Subcutaneous abdominal adipose tissue (tissue), 5 donors: ENCODE measurements around the gene TBC1D9.
"Not testable (repeated sequence)": the region's sequence is repeated elsewhere in the genome, so short reads cannot be mapped to it uniquely, and the experiment has no call there.

Source experiments
- H3K27ac ChIP-seq: one replicate; pipeline ENCODE4 v1.7.0; 2013; ENCODE audit warnings: low read depth, mild to moderate bottlenecking, inconsistent platforms, low read length, moderate library complexity
- H3K27me3 ChIP-seq, 5 donors: one replicate each; pipeline ENCODE4 v1.7.0; 2013; ENCODE audit warnings: low read length in 5 of 5, inconsistent platforms in 1 of 5; ENCODE audit not compliant: control insufficient read depth in 5 of 5, insufficient read depth in 4 of 5
- H3K36me3 ChIP-seq, 5 donors: one replicate each; pipeline ENCODE4 v1.7.0; 2013; ENCODE audit warnings: low read length in 5 of 5; ENCODE audit not compliant: control insufficient read depth in 5 of 5, insufficient read depth in 5 of 5
- H3K4me1 ChIP-seq, 5 donors: one replicate each; pipeline ENCODE4 v1.7.0; 2013; ENCODE audit warnings: low read length in 5 of 5, mild to moderate bottlenecking in 3 of 5, moderate library complexity in 1 of 5; ENCODE audit not compliant: control insufficient read depth in 5 of 5, insufficient read depth in 5 of 5
- H3K4me3 ChIP-seq, 5 donors: one replicate each; pipeline ENCODE4 v1.7.0; 2013; ENCODE audit warnings: low read length in 5 of 5, low read depth in 1 of 5
- H3K9ac ChIP-seq, 5 donors: one replicate each; pipeline ENCODE4 v1.7.0; 2013; ENCODE audit warnings: low read length in 5 of 5, mild to moderate bottlenecking in 4 of 5, moderate library complexity in 3 of 5
- H3K9me3 ChIP-seq, 5 donors: one replicate each; pipeline ENCODE4 v1.7.0; 2013; ENCODE audit warnings: low read length in 5 of 5; ENCODE audit not compliant: control insufficient read depth in 5 of 5
- donor health status: healthy.
- donor health status: healthy.
- donor health status: healthy.
- donor health status: healthy.
- donor health status: healthy.

Gene TBC1D9

DNA sequence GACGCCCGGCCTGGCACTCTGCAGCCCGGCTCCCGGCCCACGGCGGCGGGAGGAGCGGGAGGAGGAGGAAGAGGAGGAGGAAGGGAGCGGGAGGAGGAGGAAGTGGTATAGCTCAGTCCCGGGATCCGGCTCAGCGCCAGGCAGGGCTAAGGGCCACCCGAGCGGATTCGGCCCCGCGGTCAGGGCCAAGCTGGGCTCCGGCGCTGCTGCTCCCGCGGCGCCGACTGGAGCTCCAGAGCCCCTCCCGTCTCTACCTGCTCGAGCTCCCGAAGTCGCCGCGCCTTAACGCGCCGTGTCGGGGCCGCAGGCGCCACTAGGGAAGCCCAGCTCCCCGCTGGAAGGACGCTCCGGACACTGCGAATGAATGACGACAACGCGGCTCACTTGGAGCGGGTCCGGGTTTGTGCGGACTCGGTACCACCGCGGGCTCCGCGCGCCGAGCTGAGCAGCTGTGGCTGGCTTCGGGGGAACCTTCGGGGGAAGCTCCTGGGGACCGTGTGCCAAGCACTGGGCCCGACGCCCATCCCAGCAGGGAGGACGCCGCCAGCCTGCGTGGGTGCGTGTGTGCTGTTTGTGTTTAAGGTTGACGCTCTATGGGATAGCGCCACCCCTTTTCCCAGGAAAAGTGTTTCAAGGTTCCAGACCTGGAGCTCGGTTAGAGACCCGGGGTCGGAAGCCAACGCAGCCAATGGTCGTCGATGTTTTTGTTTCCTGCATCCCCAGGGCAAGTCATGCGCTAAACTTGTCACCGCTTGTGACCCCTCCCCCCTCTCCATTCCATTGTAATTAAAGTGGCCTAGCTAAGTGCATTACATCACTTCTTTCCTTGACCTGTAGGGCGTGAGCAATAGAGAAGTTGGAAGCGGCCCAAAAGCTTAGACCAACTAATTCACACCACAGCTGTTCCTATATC lies at the start of gene TBC1D9:
Gene TBC1D9 (minus strand): TSS at position 67 of the 913 bp plus-strand sequence. CDS start 340 bp downstream, outside the sequence.
- Histone ChIP-seq H3K4me1 (peaks cover 4 to 44% (median 39%) of the 10 kb centered on the region in 5 donors), H3K9ac (peak within 1 kb of the TSS; percentile 84 to 99 (median 99)), H3K27ac (peak within 1 kb of the TSS; percentile 99), H3K9me3 (no peaks in the 10 kb centered on the region), H3K27me3 (no peaks in the 10 kb centered on the region), H3K4me3 (peak within 1 kb of the TSS; percentile 81 to 96 (median 87)), H3K36me3 (no peaks in the 10 kb centered on the region)

DNA sequence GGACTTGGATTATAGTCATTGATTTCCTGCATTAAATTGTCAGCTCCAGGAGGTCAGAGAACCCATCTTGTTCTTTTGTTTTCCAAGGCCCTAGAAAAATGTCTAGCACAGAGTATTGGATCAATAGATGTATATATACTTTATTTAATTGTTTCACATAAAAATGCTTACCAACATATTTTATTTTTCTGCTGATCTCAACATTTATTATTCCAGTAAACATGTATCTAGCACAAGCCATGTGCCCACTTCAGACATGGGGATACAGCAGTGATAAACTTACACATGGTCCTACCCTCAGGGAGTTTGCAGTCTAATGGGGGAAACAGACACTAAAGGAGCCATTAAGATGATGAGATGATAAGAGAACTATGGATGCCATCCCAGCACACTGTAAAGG lies 49.1 kb upstream of the TBC1D9 start:
- Histone ChIP-seq H3K4me3 (no peak overlapping the region), H3K4me1 (peaks cover 0 to 22% (median 7%) of the 10 kb centered on the region in 5 donors), H3K9me3 (no peaks in the 10 kb centered on the region), H3K27me3 (no peaks in the 10 kb centered on the region), H3K9ac (no peak overlapping the region), H3K36me3 (no peaks in the 10 kb centered on the region), H3K27ac (no peak overlapping the region)

DNA sequence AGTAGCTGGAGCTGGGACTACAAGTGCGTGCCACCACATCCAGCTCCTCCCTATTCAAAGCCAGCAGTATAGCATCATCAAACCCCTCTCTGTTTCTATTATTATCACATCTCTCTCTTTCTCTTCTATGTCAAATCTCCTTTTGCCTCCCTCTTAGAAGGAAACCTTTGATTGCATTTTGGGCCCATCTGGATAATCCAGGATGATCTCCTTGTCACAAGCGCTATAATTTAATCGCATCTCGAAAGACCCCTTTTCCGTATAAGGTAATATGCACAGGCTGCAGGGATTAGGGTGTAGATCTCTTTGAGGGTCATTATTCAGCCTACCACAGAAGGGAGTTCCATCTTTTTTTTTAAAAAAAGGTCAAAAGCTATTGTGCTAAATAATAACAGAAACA lies 46.4 kb upstream of the TBC1D9 start:
- no peak overlapping the region for H3K9ac ChIP-seq
- H3K4me3 ChIP-seq: no peak overlapping the region
- no peaks in the 10 kb centered on the region for H3K27me3 ChIP-seq
- H3K9me3 ChIP-seq: no peaks in the 10 kb centered on the region
- peaks cover 0 to 7% (median 3%) of the 10 kb centered on the region in 5 donors for H3K4me1 ChIP-seq
- H3K36me3 ChIP-seq: no peaks in the 10 kb centered on the region
- no peak overlapping the region for H3K27ac ChIP-seq

DNA sequence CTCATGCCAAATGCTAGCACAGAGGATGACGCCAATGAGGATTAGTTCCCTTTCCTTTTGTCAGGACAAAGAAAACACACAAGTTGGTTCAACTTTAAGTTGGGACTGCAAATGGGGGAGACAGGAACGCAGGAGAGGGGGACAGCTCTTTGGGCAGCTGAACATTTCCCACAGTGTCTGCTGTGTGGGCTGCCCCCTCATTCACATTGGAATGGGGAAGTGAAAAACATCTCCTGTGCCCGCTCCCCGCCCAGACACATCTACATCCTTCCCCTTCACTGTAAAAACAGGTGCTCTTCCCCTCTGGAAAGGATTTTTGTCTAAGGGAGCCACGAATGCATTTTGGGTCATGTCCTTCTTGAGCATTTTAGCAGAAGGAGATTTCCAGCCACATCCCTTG lies 44.5 kb upstream of the TBC1D9 start:
- Histone ChIP-seq H3K9me3 (no peaks in the 10 kb centered on the region), H3K27ac (no peak overlapping the region), H3K36me3 (no peaks in the 10 kb centered on the region), H3K9ac (no peak overlapping the region), H3K4me1 (peaks cover 0 to 3% (median 0%) of the 10 kb centered on the region in 5 donors), H3K27me3 (no peaks in the 10 kb centered on the region), H3K4me3 (no peak overlapping the region)

DNA sequence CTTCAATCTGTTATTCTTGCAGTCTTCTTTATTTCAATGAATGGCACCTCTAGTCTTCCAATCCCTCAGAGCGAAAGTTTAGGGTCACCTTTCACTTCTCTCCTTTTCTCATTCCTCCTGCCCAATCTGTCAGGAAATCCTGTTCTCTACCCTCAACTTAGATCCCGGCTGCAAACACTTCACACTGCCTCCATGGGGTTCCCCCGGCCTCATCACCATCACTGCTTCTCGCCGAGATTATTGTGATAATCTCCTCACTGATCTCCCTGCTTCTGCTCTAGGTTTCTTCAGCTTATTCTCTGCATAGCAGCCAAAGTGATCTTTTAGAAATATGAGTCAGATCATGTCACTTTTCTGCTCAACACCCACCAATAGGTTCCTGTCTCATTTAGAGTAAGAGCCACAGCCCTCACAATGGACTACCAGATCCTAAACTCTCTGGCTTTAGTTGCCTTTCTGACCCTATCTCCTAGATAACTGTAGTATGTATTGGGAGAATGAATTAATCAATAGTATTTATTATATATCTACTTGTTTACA lies 43.6 kb upstream of the TBC1D9 start:
- Histone ChIP-seq H3K9me3 (no peaks in the 10 kb centered on the region), H3K4me3 (no peak overlapping the region), H3K27me3 (no peaks in the 10 kb centered on the region), H3K27ac (no peak overlapping the region), H3K4me1 (peaks cover 0 to 3% (median 0%) of the 10 kb centered on the region in 5 donors), H3K9ac (no peak overlapping the region), H3K36me3 (no peaks in the 10 kb centered on the region)

GRCh38 chr4:140793291-140793690 lies 37.1 kb upstream of the TBC1D9 start:
- no peaks in the 10 kb centered on the region for H3K36me3 ChIP-seq
- H3K9ac ChIP-seq: no peak overlapping the region
- no peak overlapping the region for H3K4me3 ChIP-seq
- no peaks in the 10 kb centered on the region for H3K27me3 ChIP-seq
- H3K27ac ChIP-seq: no peak overlapping the region
- peaks cover 0 to 15% (median 0%) of the 10 kb centered on the region in 5 donors for H3K4me1 ChIP-seq
- peaks cover 0 to 6% (median 0%) of the 10 kb centered on the region in 5 donors for H3K9me3 ChIP-seq

- no peak overlapping the region for H3K9ac ChIP-seq
- peaks cover 0 to 6% (median 0%) of the 10 kb centered on the region in 5 donors for H3K9me3 ChIP-seq
- H3K27ac ChIP-seq: no peak overlapping the region
- no peaks in the 10 kb centered on the region for H3K27me3 ChIP-seq
- peaks cover 0 to 15% (median 0%) of the 10 kb centered on the region in 5 donors for H3K4me1 ChIP-seq
- H3K4me3 ChIP-seq: no peak overlapping the region
- no peaks in the 10 kb centered on the region for H3K36me3 ChIP-seq
These were observed 34.6 kb upstream of the TBC1D9 start for GRCh38 chr4:140790765-140791164.

DNA sequence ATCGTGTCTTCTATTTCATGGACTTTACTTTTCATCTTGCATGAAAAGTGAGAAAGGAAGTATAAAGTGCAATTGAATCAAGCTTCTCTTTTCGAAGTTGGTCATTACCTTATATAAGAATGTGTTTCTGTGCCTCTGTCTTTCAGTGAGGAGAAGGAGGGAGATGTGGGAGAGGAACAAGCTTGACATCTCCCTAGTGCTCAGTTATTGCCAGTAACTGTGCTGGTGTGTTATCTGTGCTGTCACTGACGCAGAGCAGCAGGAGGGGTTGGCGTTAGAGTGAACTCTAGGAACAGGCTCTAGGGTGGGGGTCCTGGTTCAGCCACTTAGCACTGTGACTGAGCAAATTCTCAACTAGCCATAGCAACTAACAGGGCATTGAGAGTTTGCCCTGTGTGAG lies 34.0 kb upstream of the TBC1D9 start:
- Histone ChIP-seq H3K4me3 (no peak overlapping the region), H3K9ac (no peak overlapping the region), H3K4me1 (peaks cover 0 to 15% (median 0%) of the 10 kb centered on the region in 5 donors), H3K27me3 (no peaks in the 10 kb centered on the region), H3K27ac (no peak overlapping the region), H3K9me3 (peaks cover 0 to 6% (median 0%) of the 10 kb centered on the region in 5 donors), H3K36me3 (no peaks in the 10 kb centered on the region)

GRCh38 chr4:140789759-140790158 lies 33.6 kb upstream of the TBC1D9 start:
- peaks cover 0 to 15% (median 0%) of the 10 kb centered on the region in 5 donors for H3K4me1 ChIP-seq
- peaks cover 0 to 6% (median 0%) of the 10 kb centered on the region in 5 donors for H3K9me3 ChIP-seq
- no peaks in the 10 kb centered on the region for H3K27me3 ChIP-seq
- no peak overlapping the region for H3K4me3 ChIP-seq
- H3K36me3 ChIP-seq: no peaks in the 10 kb centered on the region
- H3K27ac ChIP-seq: no peak overlapping the region
- H3K9ac ChIP-seq: no peak overlapping the region

- H3K9ac ChIP-seq, H3K27ac ChIP-seq, H3K4me3 ChIP-seq, H3K9me3 ChIP-seq, H3K4me1 ChIP-seq, H3K27me3 ChIP-seq, H3K36me3 ChIP-seq: not testable (repeated sequence)
These were observed 26.6 kb upstream of the TBC1D9 start for GRCh38 chr4:140782787-140783186.
